ENCODE results near the gene LRP1-AS.

GRCh38 chr12:57185403-57185802, 38.0 kb upstream of the LRP1-AS start:
- TF ChIP-seq CTCF (IDR thresholded peaks at IDR 0.05) (no peak), POLR2AphosphoS5 (IDR thresholded peaks at IDR 0.05; ENCODE audit: low read depth, low read length) (no peak), SIN3A (IDR thresholded peaks at IDR 0.05; ENCODE audit: borderline replicate concordance, insufficient read depth, low read depth, low read length) (no peak), TCF7L2 (IDR thresholded peaks at IDR 0.05; ENCODE audit: low read depth, low read length) (no peak)
